Bronchial epithelial cell (primary cell): ENCODE measurements around the gene FBF1. TPM values are rescaled to one million over a fixed set of nuclear protein-coding genes. Genes with fewer than 3 reads are reported as not detected.
"Not testable (repeated sequence)": the region's sequence is repeated elsewhere in the genome, so short reads cannot be mapped to it uniquely, and the experiment has no call there.

ENCODE experiments used
- DNase-seq: peaks from one replicate; pipeline ENCODE4 v3.0.0-alpha.2; 2010; ENCODE audit warnings: low read depth
- FAIRE-seq: peaks from 2 replicates; lab custom pipeline; 2011; peaks lifted over from hg19 to GRCh38; lab: Jason Lieb, UNC
- H3K27me3 ChIP-seq: 2 replicates; pipeline ENCODE4 v1.5.1; 2011; ENCODE audit warnings: low read length; ENCODE audit not compliant: control insufficient read depth, insufficient read depth
- H3K36me3 ChIP-seq: 2 replicates; pipeline ENCODE4 v1.5.1; 2011; ENCODE audit warnings: low read length; ENCODE audit not compliant: control insufficient read depth, insufficient read depth
- H3K4me3 ChIP-seq: 2 replicates; pipeline ENCODE4 v1.5.1; 2011; ENCODE audit warnings: mild to moderate bottlenecking, low read depth, low read length, control low read depth
- CTCF ChIP-seq: IDR thresholded peaks from 2 replicates; pipeline ENCODE4 v1.5.1; 2011; ENCODE audit warnings: mild to moderate bottlenecking, moderate library complexity, low read length, control low read depth, inconsistent platforms; ENCODE audit not compliant: insufficient read depth, severe bottlenecking
- total RNA-seq: library from RNA; depleted of rRNA; stranded (reverse); fragments of >200 nt; gene quantifications from 2 replicates; pipeline ENCODE4 v1.2.1, GENCODE V29; 2014

The FBF1 gene
- total RNA-seq, 1 donor from 2014 or later, result 10.5 TPM

DNA sequence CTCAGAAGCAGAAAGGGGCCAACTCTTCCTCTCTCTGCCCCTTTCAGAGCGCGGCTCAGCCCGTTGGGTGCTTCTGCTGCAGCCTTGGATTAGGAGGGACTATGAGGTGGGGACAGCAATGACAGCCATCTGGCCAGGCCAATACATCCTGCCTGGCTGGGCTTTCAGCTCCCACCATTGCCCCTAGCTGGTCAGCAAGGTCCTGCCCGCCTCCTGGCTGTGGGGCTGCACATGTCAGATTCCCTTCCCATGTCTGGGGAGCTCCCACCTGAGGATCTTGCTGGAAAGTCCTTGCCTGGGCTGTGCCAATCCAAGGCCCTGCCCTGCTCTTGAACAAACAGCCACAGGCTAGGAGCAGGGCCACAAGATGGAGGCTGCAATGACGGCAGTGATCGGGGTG lies 52.4 kb downstream of the FBF1 start:
- TF ChIP-seq CTCF, result no peak
- Histone ChIP-seq H3K27me3 (no peaks in the 10 kb centered on the region), H3K36me3 (peaks cover 7% of the 10 kb centered on the region), H3K4me3 (no peak overlapping the region)
- FAIRE-seq (no peak), DNase-seq (no peak)

DNA sequence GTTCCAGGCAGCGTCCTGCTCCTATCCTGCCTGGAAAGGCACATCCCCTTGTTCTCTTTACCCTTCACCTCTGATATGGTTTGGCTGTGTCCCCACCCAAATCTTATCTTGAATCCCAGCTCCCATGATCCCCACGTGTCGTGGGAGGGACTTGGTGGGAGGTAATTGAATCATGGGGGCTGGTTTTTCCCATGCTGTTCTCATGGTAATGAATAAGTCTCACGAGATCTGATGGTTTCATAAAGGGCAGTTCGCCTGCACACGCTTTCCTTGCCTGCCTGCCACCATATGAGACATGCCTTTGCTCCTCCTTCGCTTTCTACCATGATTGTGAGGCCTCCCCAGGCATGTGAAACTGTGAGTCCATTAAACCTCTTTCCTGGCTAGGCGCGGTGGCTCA lies 55.0 kb downstream of the FBF1 start:
- FAIRE-seq, H3K27me3 ChIP-seq, H3K36me3 ChIP-seq, DNase-seq, H3K4me3 ChIP-seq: not testable (repeated sequence)

DNA sequence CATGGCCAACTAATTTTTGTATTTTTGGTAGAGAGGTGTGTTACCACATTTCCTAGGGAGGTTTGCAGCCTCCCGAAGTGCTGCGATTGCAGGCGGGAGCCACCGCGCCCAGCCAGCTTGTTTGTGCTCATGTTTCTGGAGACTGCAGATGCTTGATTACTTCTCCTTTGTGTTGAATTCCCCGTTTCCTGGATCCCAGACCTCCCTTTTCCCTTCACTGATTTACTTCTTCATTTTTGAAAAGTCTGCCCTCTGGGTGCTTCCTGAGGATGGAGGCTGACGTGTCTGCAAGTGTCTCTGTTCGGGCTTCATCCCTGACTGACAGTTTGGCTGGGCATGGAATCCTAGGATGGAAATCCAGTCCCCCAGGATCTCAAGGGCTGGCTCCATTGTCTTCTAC lies 55.4 kb downstream of the FBF1 start:
- DNase-seq (no peak), FAIRE-seq (no peak)
- H3K36me3 ChIP-seq, result no peaks in the 10 kb centered on the region
- H3K4me3 ChIP-seq, result no peak overlapping the region
- H3K27me3 ChIP-seq, result no peaks in the 10 kb centered on the region
- TF ChIP-seq CTCF, result no peak

DNA sequence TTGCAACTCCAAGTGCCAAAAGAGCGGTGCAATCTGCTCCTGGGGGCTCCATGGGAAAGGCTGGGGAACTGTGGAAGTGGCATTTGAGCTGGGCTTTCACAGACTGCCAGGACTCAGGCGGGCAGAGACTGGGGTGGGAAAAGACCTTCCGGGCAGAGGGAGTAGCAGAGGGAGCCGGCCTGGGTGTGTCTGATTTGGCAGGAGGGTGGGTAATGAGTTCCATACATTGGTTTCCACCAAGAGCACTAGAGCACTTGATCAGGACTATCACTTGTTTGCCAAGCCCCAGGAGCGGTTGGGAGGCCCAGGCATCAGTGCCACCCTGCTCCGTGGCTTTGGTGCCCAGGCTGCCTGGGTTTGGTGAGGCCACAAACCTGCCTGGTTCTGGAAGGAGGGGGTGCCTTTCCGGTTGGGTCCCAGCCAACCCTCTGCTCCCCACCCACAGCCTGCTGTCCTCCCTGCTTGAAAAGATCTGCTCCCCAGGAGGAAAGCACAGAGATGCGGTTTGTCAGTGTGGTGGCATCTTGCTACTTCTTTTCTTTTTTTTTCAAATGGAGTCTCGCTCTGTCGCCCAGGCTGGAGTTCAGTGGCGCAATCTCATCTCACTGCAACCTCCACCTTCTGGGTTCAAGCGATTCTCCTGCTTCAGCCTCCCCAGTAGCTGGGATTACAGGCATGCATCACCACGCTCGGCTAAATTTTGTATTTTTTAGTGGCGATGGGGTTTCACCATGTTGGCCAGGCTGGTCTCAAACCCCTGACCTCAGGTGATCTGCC lies 59.0 kb downstream of the FBF1 start:
- TF ChIP-seq CTCF, result no peak
- no peaks in the 10 kb centered on the region for H3K27me3 ChIP-seq
- FAIRE-seq, result no peak
- H3K36me3 ChIP-seq, result no peaks in the 10 kb centered on the region
- DNase-seq, result no peak
- no peak overlapping the region for H3K4me3 ChIP-seq

DNA sequence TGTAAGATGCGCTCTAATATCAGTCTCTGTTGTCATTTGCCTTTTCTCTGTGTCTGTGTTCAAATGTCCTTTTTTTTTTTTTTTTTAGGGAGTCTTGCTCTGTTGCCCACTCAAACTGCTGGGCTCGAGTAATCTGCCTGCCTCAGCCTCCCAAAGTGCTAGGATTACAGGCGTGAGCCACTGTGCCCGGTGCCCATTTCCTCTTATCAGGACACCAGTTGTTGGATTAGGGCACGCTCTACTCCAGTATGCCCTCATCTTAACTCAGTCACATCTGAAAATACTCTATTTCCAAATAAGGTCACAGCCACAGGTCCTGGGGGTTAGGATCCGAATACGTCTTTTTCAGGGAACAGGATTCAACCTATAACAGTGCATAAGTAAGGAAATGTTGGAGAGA lies 60.6 kb downstream of the FBF1 start:
- FAIRE-seq (no peak), DNase-seq (no peak)
- TF ChIP-seq CTCF, result no peak
- H3K36me3 ChIP-seq, result no peaks in the 10 kb centered on the region
- H3K27me3 ChIP-seq, result no peaks in the 10 kb centered on the region
- H3K4me3 ChIP-seq, result no peak overlapping the region

DNA sequence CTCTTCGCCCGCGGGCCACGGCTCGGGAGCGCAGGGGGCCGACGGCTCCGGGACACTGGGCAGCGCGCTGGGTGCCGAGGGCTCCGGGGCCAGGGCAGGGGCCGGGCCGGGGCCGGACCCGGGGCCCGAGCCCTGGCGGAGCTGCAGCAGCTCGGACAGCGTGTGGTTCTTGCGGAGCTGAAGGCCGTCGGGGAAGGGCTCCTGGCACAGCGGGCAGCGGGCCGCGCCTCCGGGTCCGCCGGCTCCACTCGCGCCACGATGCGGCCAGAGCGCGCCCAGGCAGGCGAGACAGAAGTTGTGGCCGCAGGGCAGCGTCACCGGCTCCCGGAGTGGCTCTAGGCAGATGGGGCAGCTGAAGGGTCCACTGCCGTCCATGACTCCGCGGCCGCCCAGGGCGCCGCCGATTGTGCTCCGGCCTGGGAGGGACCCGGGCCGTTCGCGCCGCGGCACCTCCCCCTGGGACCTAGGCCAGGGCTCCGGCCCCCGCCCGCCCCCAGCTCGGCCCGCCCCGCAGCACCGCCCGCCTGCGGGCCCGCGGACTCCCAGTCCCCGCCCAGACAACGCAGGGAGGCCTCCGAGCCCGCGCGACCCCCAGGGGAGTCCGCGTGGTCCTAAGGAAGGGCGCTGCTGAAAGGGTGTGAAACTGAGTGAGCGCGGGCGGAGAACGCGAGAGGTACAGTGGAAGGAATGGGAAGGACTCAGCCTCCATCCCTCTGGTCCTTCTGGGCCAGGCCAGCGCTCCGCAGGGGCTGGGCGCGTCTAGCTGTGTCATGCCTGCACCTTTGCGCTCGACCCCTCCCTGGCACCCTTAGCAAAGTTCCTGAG lies 62.5 kb downstream of the FBF1 start, which contains the start of gene TRIM47:
TSS of gene TRIM47 (minus strand) at position 408 of the 825 bp plus-strand sequence. CDS start at position 375, 33 bp downstream.
- peak; percentile 26 for DNase-seq
- Histone ChIP-seq H3K4me3 (peak within 1 kb of the TSS; percentile 55), H3K27me3 (no peaks in the 10 kb centered on the region), H3K36me3 (peaks cover 1% of the 10 kb centered on the region)
- TF ChIP-seq CTCF, result peak; percentile 27
- no peak for FAIRE-seq
